RWPE2 (cell line): ENCODE measurements around the gene MAZ.

ENCODE experiments used
- ATAC-seq: fragments of 200-7000 bp; cut with Tn5 transposase; 3 replicates; pipeline ENCODE4 v1.9.1; 2021; ENCODE audit warnings: low read depth
- DNase-seq: peaks from one replicate; pipeline ENCODE4 v3.0.0-alpha.2; 2020; ENCODE audit warnings: low spot score
- H3K27ac ChIP-seq: fragments of 450-650 bp; 2 replicates; pipeline ENCODE4 v1.5.1; 2017; ENCODE audit warnings: mild to moderate bottlenecking; ENCODE audit not compliant: poor library complexity, severe bottlenecking
- H3K27me3 ChIP-seq: fragments of 250-450 bp; sonication (Bioruptor Pico); 2 replicates; pipeline ENCODE4 v1.5.1; 2021; ENCODE audit warnings: mild to moderate bottlenecking, moderate library complexity; ENCODE audit not compliant: insufficient read depth, poor library complexity, severe bottlenecking
- H3K36me3 ChIP-seq: fragments of 250-450 bp; sonication (Bioruptor Pico); 2 replicates; pipeline ENCODE4 v1.5.1; 2020; ENCODE audit warnings: low read depth, mild to moderate bottlenecking, moderate library complexity
- H3K4me1 ChIP-seq: fragments of 250-450 bp; sonication (Bioruptor Pico); 2 replicates; pipeline ENCODE4 v1.5.1; 2021; ENCODE audit warnings: mild to moderate bottlenecking, moderate library complexity; ENCODE audit not compliant: insufficient read depth, poor library complexity, severe bottlenecking
- H3K4me3 ChIP-seq: fragments of 250-450 bp; sonication (Bioruptor Pico); 2 replicates; pipeline ENCODE4 v1.5.1; 2021; ENCODE audit warnings: mild to moderate bottlenecking, moderate library complexity; ENCODE audit not compliant: severe bottlenecking
- H3K9me3 ChIP-seq: fragments of 250-450 bp; sonication (Bioruptor Pico); 2 replicates; pipeline ENCODE4 v1.5.1; 2021; ENCODE audit warnings: mild to moderate bottlenecking, moderate library complexity; ENCODE audit not compliant: severe bottlenecking
- CTCF ChIP-seq: fragments of 450-650 bp; IDR thresholded peaks from one replicate; pipeline ENCODE4 v1.5.1; 2017; ENCODE audit warnings: mild to moderate bottlenecking, moderate library complexity; ENCODE audit not compliant: poor library complexity, severe bottlenecking

The MAZ gene

DNA sequence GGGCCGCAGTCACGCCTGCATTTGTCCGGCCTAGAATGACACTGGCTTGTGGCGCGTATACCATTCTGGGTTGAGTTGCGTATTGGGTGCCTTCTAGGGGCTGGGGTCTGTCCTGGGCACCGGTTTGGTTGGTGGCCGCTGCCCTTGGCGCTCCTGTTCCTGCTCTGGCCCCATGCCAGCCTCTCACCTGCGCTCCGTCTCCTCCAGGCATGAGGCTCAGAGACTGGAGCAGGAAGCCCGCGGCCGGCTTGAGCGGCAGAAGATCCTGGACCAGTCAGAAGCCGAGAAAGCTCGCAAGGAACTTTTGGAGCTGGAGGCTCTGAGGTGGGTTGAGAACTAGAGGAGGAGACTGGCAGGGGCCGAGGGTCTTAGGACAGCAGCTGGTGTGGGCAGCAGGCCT lies 39.3 kb downstream of the MAZ start:
- DNase-seq (no peak), ATAC-seq (no peak)
- no peak overlapping the region for H3K27ac ChIP-seq
- TF ChIP-seq CTCF, result no peak
- H3K4me3 ChIP-seq, result no peak overlapping the region
- H3K9me3 ChIP-seq, result no peaks in the 10 kb centered on the region
- no peaks in the 10 kb centered on the region for H3K27me3 ChIP-seq
- H3K36me3 ChIP-seq, result peaks cover 24% of the 10 kb centered on the region
- H3K4me1 ChIP-seq, result no peaks in the 10 kb centered on the region

DNA sequence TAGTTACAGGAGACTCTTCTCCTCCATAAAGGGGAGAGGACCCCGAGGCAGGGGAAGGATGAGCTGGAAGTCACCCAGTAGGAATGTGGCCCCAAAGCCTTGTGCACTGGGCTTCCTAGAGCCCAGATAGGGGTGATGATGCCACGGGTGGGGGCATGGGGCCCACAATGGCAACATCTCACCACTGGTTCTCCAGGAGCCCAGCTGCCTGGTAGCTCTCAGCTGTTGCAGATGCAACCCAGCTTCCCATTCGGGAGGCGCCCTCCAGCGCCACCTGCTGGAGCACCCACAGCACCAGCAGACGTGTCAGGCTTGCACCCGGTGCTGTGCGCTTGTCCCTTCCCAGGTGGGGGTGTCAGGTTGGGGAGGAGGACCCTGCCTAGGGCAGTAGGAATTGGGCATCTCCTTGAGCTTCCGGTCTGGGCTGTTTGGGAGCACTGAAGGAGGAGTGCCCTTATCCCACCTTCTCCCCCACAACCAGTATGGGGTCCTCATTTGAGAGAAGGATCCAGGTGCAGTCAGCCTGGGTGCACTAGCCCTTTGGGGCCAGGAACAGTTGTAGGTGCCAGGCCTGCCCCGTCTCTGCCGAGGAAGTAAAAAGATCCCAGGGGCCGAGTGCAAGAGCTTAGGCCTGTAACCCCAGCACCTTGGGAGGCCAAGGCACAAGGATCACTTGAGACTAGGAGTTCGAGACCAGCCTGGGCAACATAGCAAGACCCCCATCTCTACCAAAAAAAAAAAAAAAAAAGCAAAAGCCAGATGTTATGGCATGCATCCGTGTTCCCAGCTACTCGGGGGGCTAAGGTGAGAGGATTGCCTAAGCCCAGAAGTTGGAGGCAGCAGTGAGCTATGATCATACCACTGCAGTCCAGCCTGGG lies 42.3 kb downstream of the MAZ start:
- DNase-seq, result no peak
- Histone ChIP-seq H3K4me1 (no peaks in the 10 kb centered on the region), H3K27me3 (no peaks in the 10 kb centered on the region), H3K9me3 (no peaks in the 10 kb centered on the region), H3K27ac (no peak overlapping the region), H3K36me3 (peaks cover 23% of the 10 kb centered on the region), H3K4me3 (no peak overlapping the region)
- ATAC-seq, result peak; percentile 61
- peak; percentile 72 for TF ChIP-seq CTCF

GRCh38 chr16:29849505-29849904 lies 43.2 kb downstream of the MAZ start:
- no peak for ATAC-seq
- Histone ChIP-seq H3K27me3 (no peaks in the 10 kb centered on the region), H3K27ac (no peak overlapping the region), H3K36me3 (peaks cover 23% of the 10 kb centered on the region), H3K4me1 (no peaks in the 10 kb centered on the region), H3K9me3 (no peaks in the 10 kb centered on the region), H3K4me3 (no peak overlapping the region)
- TF ChIP-seq CTCF, result no peak
- DNase-seq, result no peak

GRCh38 chr16:29850998-29851397 lies 44.7 kb downstream of the MAZ start:
- H3K36me3 ChIP-seq, result peaks cover 18% of the 10 kb centered on the region
- H3K4me3 ChIP-seq, result no peak overlapping the region
- no peak for TF ChIP-seq CTCF
- no peaks in the 10 kb centered on the region for H3K27me3 ChIP-seq
- H3K4me1 ChIP-seq, result no peaks in the 10 kb centered on the region
- H3K9me3 ChIP-seq, result no peaks in the 10 kb centered on the region
- ATAC-seq (no peak), DNase-seq (no peak)
- H3K27ac ChIP-seq, result no peak overlapping the region

- no peak for TF ChIP-seq CTCF
- no peak for DNase-seq
- peaks cover 2% of the 10 kb centered on the region for H3K36me3 ChIP-seq
- no peak for ATAC-seq
- no peaks in the 10 kb centered on the region for H3K9me3 ChIP-seq
- no peaks in the 10 kb centered on the region for H3K4me1 ChIP-seq
- no peaks in the 10 kb centered on the region for H3K27me3 ChIP-seq
- H3K4me3 ChIP-seq, result no peak overlapping the region
- H3K27ac ChIP-seq, result no peak overlapping the region
These were observed 46.3 kb downstream of the MAZ start for GRCh38 chr16:29852654-29853053.
